GM19351 (cell line): ENCODE data around the gene TECPR2.

Experiments
- ATAC-seq: cut with Tn5 transposase; IDR thresholded peaks from one replicate; pipeline ENCODE4 v1.9.1; 2021; ENCODE audit warnings: mild to moderate bottlenecking, moderate library complexity; ENCODE audit not compliant: unreplicated experiment

The TECPR2 gene

GRCh38 chr14:102491786-102492530 is 129.2 kb downstream of the TECPR2 start:
- no peak for ATAC-seq

GRCh38 chr14:102492531-102492910 is 129.8 kb downstream of the TECPR2 start:
- ATAC-seq = no peak

GRCh38 chr14:102493096-102493495 is 130.4 kb downstream of the TECPR2 start:
- no peak for ATAC-seq

- no peak for ATAC-seq
Observed at GRCh38 chr14:102493585-102493984, 130.8 kb downstream of the TECPR2 start.

GRCh38 chr14:102495491-102496330 is 133.0 kb downstream of the TECPR2 start:
- ATAC-seq = no peak

- ATAC-seq = no peak
Observed at GRCh38 chr14:102496331-102496691, 133.6 kb downstream of the TECPR2 start.

GRCh38 chr14:102496958-102497744 is 134.4 kb downstream of the TECPR2 start:
- no peak for ATAC-seq

GRCh38 chr14:102497998-102498677 is 135.4 kb downstream of the TECPR2 start:
- ATAC-seq = no peak

GRCh38 chr14:102498678-102499265 is 136.0 kb downstream of the TECPR2 start:
- ATAC-seq = no peak

- no peak for ATAC-seq
Observed at GRCh38 chr14:102499401-102500157, 136.8 kb downstream of the TECPR2 start.

GRCh38 chr14:102500158-102500662 is 137.5 kb downstream of the TECPR2 start:
- ATAC-seq = no peak

GRCh38 chr14:102500713-102501112 is 138.0 kb downstream of the TECPR2 start:
- no peak for ATAC-seq

- ATAC-seq = no peak
Observed at GRCh38 chr14:102501751-102502315, 139.1 kb downstream of the TECPR2 start.

GRCh38 chr14:102502571-102502970 is 139.8 kb downstream of the TECPR2 start:
- no peak for ATAC-seq

GRCh38 chr14:102503641-102504327 is 141.0 kb downstream of the TECPR2 start:
- ATAC-seq = no peak

- ATAC-seq = no peak
Observed at GRCh38 chr14:102504328-102504999, 141.7 kb downstream of the TECPR2 start.

GRCh38 chr14:102505000-102505619 is 142.4 kb downstream of the TECPR2 start:
- no peak for ATAC-seq
